ENCODE data around the gene POLE4. TPM values are rescaled to one million over a fixed set of nuclear protein-coding genes. Genes with fewer than 3 reads are reported as not detected.

The POLE4 gene
- total RNA-seq, 1 experiment from 2014 or later: 34.4 TPM

DNA sequence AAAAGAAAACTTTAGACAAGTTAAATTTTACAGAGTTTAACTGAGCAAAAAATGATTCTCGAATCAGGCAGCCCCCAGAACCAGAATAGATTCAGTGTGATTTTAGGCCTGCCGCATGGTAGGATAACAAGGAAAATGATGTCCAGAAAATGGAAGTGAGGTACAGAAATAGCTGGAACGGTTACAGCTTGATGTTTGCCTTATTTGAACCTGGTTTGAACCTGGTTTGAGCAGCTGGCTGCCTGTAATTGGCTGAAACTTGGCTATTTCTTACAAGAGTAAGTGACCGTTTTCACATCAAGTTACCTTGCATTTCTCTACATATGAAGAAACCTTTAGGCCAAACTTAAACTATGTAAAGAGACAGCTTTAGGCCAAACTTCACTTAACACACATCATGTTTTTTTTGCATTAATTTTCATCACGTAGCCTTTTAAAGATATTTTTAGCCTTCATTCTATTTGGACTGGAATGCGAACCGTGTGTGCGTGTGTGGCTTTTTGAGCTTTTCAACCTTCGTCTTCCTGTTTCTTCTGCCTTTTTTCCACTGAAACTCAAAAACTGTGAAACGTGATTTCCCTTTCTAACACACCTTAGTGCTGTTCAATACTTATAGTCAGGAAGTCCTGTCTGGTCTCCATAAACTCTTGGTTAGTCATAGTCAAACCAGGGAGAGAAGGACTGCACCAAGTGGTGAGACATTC lies 4.5 kb upstream of the POLE4 start:
- Histone ChIP-seq H3K79me2 (ENCODE audit: insufficient read depth, low read length) (no peaks in the 10 kb centered on the region), H3K56ac (ENCODE audit: insufficient read length, low read depth, low read length) (no peak overlapping the region), H3K27ac (ENCODE audit: insufficient read length, low read depth, low read length) (no peak overlapping the region), H4K5ac (ENCODE audit: insufficient read length, low read depth, low read length) (no peak overlapping the region), H3K14ac (ENCODE audit: insufficient read depth, low read length) (no peak overlapping the region), H3K23me2 (ENCODE audit: insufficient read length, low read depth, low read length, poor library complexity, severe bottlenecking) (peaks cover 2% of the 10 kb centered on the region), H4K91ac (ENCODE audit: insufficient read length, low read depth, low read length) (no peak overlapping the region), H3K4me1 (ENCODE audit: insufficient read depth, low read length) (no peaks in the 10 kb centered on the region), H2AK5ac (ENCODE audit: insufficient read length, low read length) (no peak overlapping the region), H3K9me3 (ENCODE audit: control insufficient read depth, low read depth, low read length) (no peaks in the 10 kb centered on the region), H3T11ph (ENCODE audit: low read length) (no peak overlapping the region), H2BK12ac (ENCODE audit: insufficient read length, low read depth, low read length) (no peak overlapping the region), H2BK20ac (ENCODE audit: low read depth, low read length, poor library complexity, severe bottlenecking) (no peak overlapping the region), H2BK5ac (ENCODE audit: insufficient read length, low read length) (no peak overlapping the region), H3K23ac (ENCODE audit: insufficient read length, low read depth, low read length) (no peak overlapping the region), H2BK120ac (ENCODE audit: low read depth, low read length, poor library complexity, severe bottlenecking) (no peak overlapping the region), H4K8ac (replicated peaks; ENCODE audit: insufficient read length, low read depth, low read length) (no peak overlapping the region), H2BK15ac (ENCODE audit: low read depth, low read length) (no peak overlapping the region), H3K27me3 (ENCODE audit: insufficient read depth, low read length) (no peaks in the 10 kb centered on the region), H4K20me1 (ENCODE audit: control insufficient read depth, insufficient read depth, insufficient read length) (no peaks in the 10 kb centered on the region), H3K9ac (ENCODE audit: extremely low read depth, insufficient read length, low read length) (no peak overlapping the region), H3K4me2 (ENCODE audit: insufficient read depth, insufficient read length, low read length) (no peak overlapping the region), H3K18ac (ENCODE audit: insufficient read length, low read depth, low read length) (no peak overlapping the region), H3K79me1 (ENCODE audit: insufficient read depth, low read depth, low read length, poor library complexity, severe bottlenecking) (no peaks in the 10 kb centered on the region), H3K4ac (ENCODE audit: low read depth, low read length) (no peak overlapping the region), H2AFZ (ENCODE audit: low read length) (no peak overlapping the region)
- no peak for DNase-seq
- H3K4me3 Mint-ChIP-seq: no peak overlapping the region
- no CpG with 5 or more reads among the region's 10 CpGs for WGBS (ENCODE audit: extremely low coverage, insufficient read length, low lambda C conversion rate)
- H3K36me3 Mint-ChIP-seq (ENCODE audit: insufficient read depth in 1 of 3, low read depth in 3 of 3): peaks cover 25 to 35% (median 28%) of the 10 kb centered on the region in 3 experiments
- peaks cover 0 to 4% of the 10 kb centered on the region in 2 experiments; a peak in 2 of 4 replicates for H3K4me1 Mint-ChIP-seq
- peaks cover 35% of the 10 kb centered on the region for H3K27me3 Mint-ChIP-seq (ENCODE audit: low read depth)
- H3K9me3 Mint-ChIP-seq: peaks cover 23 to 36% of the 10 kb centered on the region in 2 experiments
- TF ChIP-seq, protein P1, sequence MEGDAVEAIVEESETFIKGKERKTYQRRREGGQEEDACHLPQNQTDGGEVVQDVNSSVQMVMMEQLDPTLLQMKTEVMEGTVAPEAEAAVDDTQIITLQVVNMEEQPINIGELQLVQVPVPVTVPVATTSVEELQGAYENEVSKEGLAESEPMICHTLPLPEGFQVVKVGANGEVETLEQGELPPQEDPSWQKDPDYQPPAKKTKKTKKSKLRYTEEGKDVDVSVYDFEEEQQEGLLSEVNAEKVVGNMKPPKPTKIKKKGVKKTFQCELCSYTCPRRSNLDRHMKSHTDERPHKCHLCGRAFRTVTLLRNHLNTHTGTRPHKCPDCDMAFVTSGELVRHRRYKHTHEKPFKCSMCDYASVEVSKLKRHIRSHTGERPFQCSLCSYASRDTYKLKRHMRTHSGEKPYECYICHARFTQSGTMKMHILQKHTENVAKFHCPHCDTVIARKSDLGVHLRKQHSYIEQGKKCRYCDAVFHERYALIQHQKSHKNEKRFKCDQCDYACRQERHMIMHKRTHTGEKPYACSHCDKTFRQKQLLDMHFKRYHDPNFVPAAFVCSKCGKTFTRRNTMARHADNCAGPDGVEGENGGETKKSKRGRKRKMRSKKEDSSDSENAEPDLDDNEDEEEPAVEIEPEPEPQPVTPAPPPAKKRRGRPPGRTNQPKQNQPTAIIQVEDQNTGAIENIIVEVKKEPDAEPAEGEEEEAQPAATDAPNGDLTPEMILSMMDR (conservative IDR thresholded peaks at IDR 0.05): no peak
- no peak overlapping the region for H3K27ac Mint-ChIP-seq

All from H9 (cell line).